Panc1 (cell line): ENCODE results near the gene MTHFD1L.

Experiments used
- CTCF ChIP-seq: fragments of 450-650 bp; IDR thresholded peaks from 2 replicates; pipeline ENCODE4 v1.5.1; 2017; ENCODE audit warnings: mild to moderate bottlenecking
- REST ChIP-seq, 2 experiments: IDR thresholded peaks; 2 replicates each; pipeline ENCODE4 v1.6.1; 2011 to 2012; ENCODE audit warnings: low read depth in 2 of 2, control low read depth in 1 of 2, low read length in 1 of 2, mild to moderate bottlenecking in 1 of 2, moderate library complexity in 1 of 2; ENCODE audit not compliant: insufficient read depth in 1 of 2
- SIN3A ChIP-seq: IDR thresholded peaks from 2 replicates; pipeline ENCODE4 v1.6.1; 2012; ENCODE audit warnings: low read depth, mild to moderate bottlenecking, low read length, moderate library complexity, borderline replicate concordance; ENCODE audit not compliant: insufficient read depth

- TF ChIP-seq CTCF (no peak), SIN3A (no peak), REST (IDR thresholded peaks at IDR 0.05; ENCODE audit: insufficient read depth in 1 of 2, low read depth in 2 of 2, low read length in 1 of 2) (no peak)
These were observed 203.3 kb downstream of the MTHFD1L start for GRCh38 chr6:151068761-151069312.
